GM13976 (cell line): ENCODE results near the gene TSHZ2.

Experiments used
- DNase-seq: peaks from one replicate; pipeline ENCODE4 v3.0.0; 2012; ENCODE audit warnings: low spot score
- CTCF ChIP-seq: IDR thresholded peaks from 2 replicates; pipeline ENCODE4 v1.5.1; 2012; ENCODE audit warnings: borderline replicate concordance, mild to moderate bottlenecking; ENCODE audit not compliant: insufficient read depth; ENCODE audit errors: extremely low read depth, missing control alignments, control extremely low read depth
- in situ Hi-C: fragments of 300-500 bp; cut with MboI; formaldehyde crosslinking; loops from one replicate; pipeline ENCODE4 v1.12.0; 2022; ENCODE audit warnings: low sequenced_read_pairs, mixed read lengths, inconsistent platforms; ENCODE audit not compliant: unreplicated experiment

The TSHZ2 gene

GRCh38 chr20:53221731-53222130, 249.6 kb downstream of the TSHZ2 start:
- in situ Hi-C loops, result no loop called here
- TF ChIP-seq CTCF, result no peak
- DNase-seq, result no peak

GRCh38 chr20:53222416-53222815, 250.3 kb downstream of the TSHZ2 start:
- in situ Hi-C loops, result no loop called here
- DNase-seq, result no peak
- TF ChIP-seq CTCF, result no peak

GRCh38 chr20:53222932-53223331, 250.8 kb downstream of the TSHZ2 start:
- TF ChIP-seq CTCF, result no peak
- in situ Hi-C loops, result no loop called here
- no peak for DNase-seq

GRCh38 chr20:53223626-53224172, 251.5 kb downstream of the TSHZ2 start:
- no peak for DNase-seq
- in situ Hi-C loops, result no loop called here
- no peak for TF ChIP-seq CTCF

GRCh38 chr20:53224851-53225250, 252.7 kb downstream of the TSHZ2 start:
- no peak for TF ChIP-seq CTCF
- in situ Hi-C loops, result no loop called here
- no peak for DNase-seq

GRCh38 chr20:53226826-53227225, 254.7 kb downstream of the TSHZ2 start:
- in situ Hi-C loops, result no loop called here
- no peak for TF ChIP-seq CTCF
- no peak for DNase-seq

GRCh38 chr20:53227523-53227922, 255.4 kb downstream of the TSHZ2 start:
- in situ Hi-C loops, result no loop called here
- TF ChIP-seq CTCF, result no peak
- DNase-seq, result no peak
